PC-9 (cell line): Measurements from ENCODE around the gene ZNF423. TPM values are rescaled to one million over a fixed set of nuclear protein-coding genes. Genes with fewer than 3 reads are reported as not detected.

Experiments
- BruUV-seq: library from RNA; stranded (reverse); fragments of 400-500 nt; replicated peaks from 2 replicates; lab custom pipeline; 2021; lab: Mats Ljungman, UMichigan
- CTCF ChIA-PET: fragments of 300-600 bp; sonication (Branson Sonifier 250); formaldehyde crosslinking; loops from one replicate; lab custom pipeline; 2022; ENCODE audit warnings: antibody characterized with exemption; lab: Charles Lee
- POLR2A ChIA-PET: fragments of 300-600 bp; sonication (Branson Sonifier 250); formaldehyde crosslinking; loops from one replicate; lab custom pipeline; 2022; ENCODE audit warnings: antibody characterized with exemption; ENCODE audit not compliant: unreplicated experiment; lab: Charles Lee
- DNase-seq, 2 experiments: peaks; one replicate each; pipeline versions ENCODE4 v3.0.0 to v3.0.0-alpha.2; 2015 to 2022; ENCODE audit warnings: mixed read lengths in 1 of 2
- H2AFZ ChIP-seq: fragments of 200-600 bp; sonication (generic); 2 replicates; pipeline ENCODE4 v1.8.1; 2017; ENCODE audit warnings: antibody characterized with exemption
- H3F3A ChIP-seq: fragments of 200-600 bp; sonication (generic); 2 replicates; pipeline ENCODE4 v1.8.1; 2017; ENCODE audit warnings: antibody characterized with exemption, mild to moderate bottlenecking, low read depth; ENCODE audit not compliant: insufficient read depth
- H3K27ac ChIP-seq: fragments of 200-600 bp; sonication (generic); 2 replicates; pipeline ENCODE4 v1.6.1; 2016; ENCODE audit warnings: mixed run types
- H3K27me3 ChIP-seq: fragments of 200-600 bp; sonication (generic); 2 replicates; pipeline ENCODE4 v1.6.1; 2016; ENCODE audit warnings: low read depth, mixed run types; ENCODE audit not compliant: insufficient read depth
- H3K36me3 ChIP-seq: fragments of 200-600 bp; sonication (generic); 2 replicates; pipeline ENCODE4 v1.6.1; 2016; ENCODE audit warnings: low read depth, mixed run types
- H3K4me1 ChIP-seq: fragments of 200-600 bp; sonication (generic); replicated peaks from 2 replicates; pipeline ENCODE4 v1.6.1; 2016; ENCODE audit warnings: mixed run types; ENCODE audit not compliant: insufficient read depth
- H3K4me2 ChIP-seq: fragments of 200-600 bp; sonication (generic); 2 replicates; pipeline ENCODE4 v1.6.1; 2017; ENCODE audit warnings: mixed run types
- H3K4me3 ChIP-seq: fragments of 200-600 bp; sonication (generic); 2 replicates; pipeline ENCODE4 v1.6.1; 2016; ENCODE audit warnings: mixed run types
- H3K79me2 ChIP-seq: fragments of 200-600 bp; sonication (generic); 2 replicates; pipeline ENCODE4 v1.6.1; 2017; ENCODE audit warnings: low read depth, mixed run types
- H3K9me2 ChIP-seq: fragments of 200-600 bp; sonication (generic); 2 replicates; pipeline ENCODE4 v1.8.1; 2017; ENCODE audit warnings: mild to moderate bottlenecking; ENCODE audit not compliant: insufficient read depth
- H3K9me3 ChIP-seq: fragments of 200-600 bp; sonication (generic); 2 replicates; pipeline ENCODE4 v1.8.1; 2016; ENCODE audit warnings: low read depth; ENCODE audit not compliant: insufficient read depth
- H4K20me1 ChIP-seq: fragments of 200-600 bp; sonication (generic); 2 replicates; pipeline ENCODE4 v1.8.1; 2017; ENCODE audit not compliant: insufficient read depth
- EZH2 ChIP-seq: fragments of 200-600 bp; sonication (generic); IDR thresholded peaks from 2 replicates; pipeline ENCODE4 v1.8.0; 2017; ENCODE audit warnings: antibody characterized with exemption, low read depth
- intact Hi-C: fragments of 100-400 bp; cut with micrococcal nuclease; formaldehyde crosslinking; loops from one replicate; pipeline ENCODE4 v1.10.0; 2022; ENCODE audit not compliant: unreplicated experiment
- total RNA-seq: library from RNA; stranded (reverse); gene quantifications from 2 replicates; pipeline ENCODE4 v1.2.3, GENCODE V29; 2021
- TF ChIP-seq, protein P1 (sequence below): fragments of 200-600 bp; sonication (generic); conservative IDR thresholded peaks from 2 replicates; pipeline ENCODE4 v1.6.1; 2017; ENCODE audit warnings: mixed run types, antibody characterized with exemption, mild to moderate bottlenecking, moderate library complexity

ZNF423 gene
- total RNA-seq, 1 experiment from 2014 or later, result not detected

DNA sequence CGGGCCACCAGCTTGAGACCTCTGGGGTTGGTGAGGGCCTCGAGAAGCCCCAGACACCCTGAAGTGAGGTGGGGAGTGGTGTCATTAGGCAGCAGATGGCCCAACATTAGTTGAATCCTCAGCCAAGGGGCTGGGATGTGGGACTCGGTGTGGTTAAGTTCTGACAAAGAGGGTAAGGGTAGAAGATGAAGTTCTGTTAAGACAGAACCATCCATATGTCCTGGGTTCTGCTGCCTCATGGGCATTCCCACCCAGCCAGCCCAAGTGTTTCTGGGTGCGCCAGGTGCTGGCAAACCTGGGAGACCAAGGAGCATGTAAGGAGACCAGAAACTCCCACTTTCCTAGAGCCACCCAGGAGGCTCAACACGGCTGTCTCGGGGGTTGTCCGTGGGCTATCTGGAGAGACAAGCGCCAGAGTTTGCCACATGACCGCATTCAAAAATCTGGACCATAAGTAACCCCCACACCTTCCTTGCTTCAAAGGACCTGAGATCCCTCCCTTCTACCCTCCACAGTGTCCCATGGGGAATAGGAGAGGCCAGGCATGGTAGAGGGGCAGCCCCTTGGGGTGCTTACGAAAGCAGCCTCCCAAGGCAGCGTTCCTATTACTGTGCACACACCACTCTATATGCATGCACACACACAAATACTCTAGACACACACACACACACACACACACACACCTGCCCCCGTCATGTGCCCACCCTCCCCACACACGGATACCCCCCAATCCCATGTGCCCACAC, 353.6 kb downstream of the ZNF423 start:
- Histone ChIP-seq H3K9me2 (no peaks in the 10 kb centered on the region), H2AFZ (no peak overlapping the region), H3F3A (no peaks in the 10 kb centered on the region), H3K27ac (no peak overlapping the region), H3K9me3 (no peaks in the 10 kb centered on the region), H4K20me1 (no peaks in the 10 kb centered on the region; the same call in 1 of the 2 replicates), H3K4me3 (no peak overlapping the region), H3K79me2 (no peaks in the 10 kb centered on the region), H3K4me1 (no peaks in the 10 kb centered on the region), H3K4me2 (no peak overlapping the region), H3K36me3 (no peaks in the 10 kb centered on the region), H3K27me3 (peaks cover 41% of the 10 kb centered on the region)
- TF ChIP-seq EZH2, result no peak
- TF ChIP-seq, protein P1, sequence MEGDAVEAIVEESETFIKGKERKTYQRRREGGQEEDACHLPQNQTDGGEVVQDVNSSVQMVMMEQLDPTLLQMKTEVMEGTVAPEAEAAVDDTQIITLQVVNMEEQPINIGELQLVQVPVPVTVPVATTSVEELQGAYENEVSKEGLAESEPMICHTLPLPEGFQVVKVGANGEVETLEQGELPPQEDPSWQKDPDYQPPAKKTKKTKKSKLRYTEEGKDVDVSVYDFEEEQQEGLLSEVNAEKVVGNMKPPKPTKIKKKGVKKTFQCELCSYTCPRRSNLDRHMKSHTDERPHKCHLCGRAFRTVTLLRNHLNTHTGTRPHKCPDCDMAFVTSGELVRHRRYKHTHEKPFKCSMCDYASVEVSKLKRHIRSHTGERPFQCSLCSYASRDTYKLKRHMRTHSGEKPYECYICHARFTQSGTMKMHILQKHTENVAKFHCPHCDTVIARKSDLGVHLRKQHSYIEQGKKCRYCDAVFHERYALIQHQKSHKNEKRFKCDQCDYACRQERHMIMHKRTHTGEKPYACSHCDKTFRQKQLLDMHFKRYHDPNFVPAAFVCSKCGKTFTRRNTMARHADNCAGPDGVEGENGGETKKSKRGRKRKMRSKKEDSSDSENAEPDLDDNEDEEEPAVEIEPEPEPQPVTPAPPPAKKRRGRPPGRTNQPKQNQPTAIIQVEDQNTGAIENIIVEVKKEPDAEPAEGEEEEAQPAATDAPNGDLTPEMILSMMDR, result no peak
- no peak for DNase-seq
- no TSS peak for BruUV-seq
- ChIA-PET CTCF (no interaction called here), POLR2A (no interaction called here)
- intact Hi-C loops, result no loop called here

DNA sequence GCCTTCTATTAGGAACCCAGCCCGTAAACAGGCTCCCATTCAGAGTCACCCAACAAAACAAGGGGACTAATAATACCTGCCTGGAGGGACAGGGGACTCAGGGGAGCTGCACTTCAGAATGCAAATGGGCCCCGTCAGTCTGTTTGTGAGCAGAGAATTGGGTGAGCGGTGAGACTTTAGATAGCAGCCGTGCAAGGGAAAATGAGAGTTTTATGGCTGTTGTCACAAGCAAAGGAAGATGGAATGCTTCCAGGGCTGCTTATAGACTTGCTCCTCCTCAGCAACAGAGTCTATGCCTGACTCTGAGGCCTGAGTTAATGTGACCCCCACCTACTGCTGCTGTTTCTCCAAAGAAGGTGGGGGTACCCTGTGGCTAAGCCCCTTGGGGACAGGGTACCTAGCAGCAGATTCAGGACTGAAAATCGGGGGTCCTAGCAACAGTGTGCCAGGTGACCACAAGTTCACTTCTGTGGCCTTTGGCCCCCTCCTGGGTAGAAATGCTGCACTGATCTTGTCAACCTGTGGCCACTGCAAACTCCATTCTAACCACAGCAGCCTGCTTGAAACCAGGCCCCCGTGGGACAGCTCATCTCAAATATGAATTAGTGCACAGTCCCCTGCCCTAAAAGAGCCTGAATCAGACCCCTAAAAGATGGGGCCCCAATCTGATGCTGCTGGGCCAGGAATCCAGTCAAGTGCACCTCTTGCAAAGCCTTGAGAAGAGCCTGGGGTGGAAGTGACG, 355.9 kb downstream of the ZNF423 start:
- intact Hi-C loops, result no loop called here
- POLR2A ChIA-PET, result no interaction called here
- H4K20me1 ChIP-seq, result no peaks in the 10 kb centered on the region; the same call in 1 of the 2 replicates
- H3K27ac ChIP-seq, result no peak overlapping the region
- no TSS peak for BruUV-seq
- H3K4me3 ChIP-seq, result no peak overlapping the region
- H3K79me2 ChIP-seq, result no peaks in the 10 kb centered on the region
- DNase-seq, result no peak
- no peaks in the 10 kb centered on the region for H3K9me3 ChIP-seq
- peaks cover 41% of the 10 kb centered on the region for H3K27me3 ChIP-seq
- no peaks in the 10 kb centered on the region for H3K4me1 ChIP-seq
- H3F3A ChIP-seq, result no peaks in the 10 kb centered on the region
- CTCF ChIA-PET, result no interaction called here
- H3K4me2 ChIP-seq, result no peak overlapping the region
- TF ChIP-seq, protein P1, result no peak
- no peak for TF ChIP-seq EZH2
- no peaks in the 10 kb centered on the region for H3K9me2 ChIP-seq
- no peak overlapping the region for H2AFZ ChIP-seq
- H3K36me3 ChIP-seq, result no peaks in the 10 kb centered on the region

DNA sequence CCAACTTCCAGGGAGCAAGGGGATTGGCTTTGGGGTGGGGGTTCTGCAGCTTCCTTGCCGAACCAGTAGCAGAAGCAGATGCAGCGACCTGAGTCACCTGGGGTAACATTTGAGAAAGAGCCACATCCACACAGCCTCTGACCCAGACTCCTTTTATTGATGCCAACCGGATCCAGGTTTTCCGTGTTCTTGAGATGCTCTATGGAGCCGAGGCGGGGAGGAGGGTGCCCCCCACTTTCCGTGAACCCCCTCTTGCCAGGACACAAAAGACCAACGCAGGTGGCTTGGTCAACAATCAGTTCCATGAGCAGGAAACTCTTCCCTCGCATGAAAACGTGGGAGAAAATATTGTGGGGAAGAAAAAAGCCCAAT, 356.5 kb downstream of the ZNF423 start:
- Histone ChIP-seq H3F3A (no peaks in the 10 kb centered on the region), H3K79me2 (no peaks in the 10 kb centered on the region), H2AFZ (no peak overlapping the region), H3K9me2 (no peaks in the 10 kb centered on the region), H3K9me3 (no peaks in the 10 kb centered on the region), H3K27me3 (peaks cover 41% of the 10 kb centered on the region), H3K4me3 (no peak overlapping the region), H3K27ac (no peak overlapping the region), H3K4me1 (no peaks in the 10 kb centered on the region), H3K4me2 (no peak overlapping the region), H4K20me1 (no peaks in the 10 kb centered on the region; the same call in 1 of the 2 replicates), H3K36me3 (no peaks in the 10 kb centered on the region)
- DNase-seq, result no peak
- ChIA-PET POLR2A (no interaction called here), CTCF (no interaction called here)
- BruUV-seq, result no TSS peak
- TF ChIP-seq, protein P1, result no peak
- no peak for TF ChIP-seq EZH2
- intact Hi-C loops, result no loop called here
